IMR-90 (cell line): ENCODE results near the gene ATRNL1. TPM values are rescaled to one million over a fixed set of nuclear protein-coding genes. Genes with fewer than 3 reads are reported as not detected.

Source experiments
- ATAC-seq: fragments of 200-7000 bp; cut with Tn5 transposase; 2 replicates; pipeline ENCODE4 v1.9.1; 2020; ENCODE audit warnings: low read depth, mild to moderate bottlenecking, moderate library complexity
- BruUV-seq: library from RNA; stranded (reverse); fragments of 400-500 nt; replicated peaks from 2 replicates; lab custom pipeline; 2021; lab: Mats Ljungman, UMichigan
- CTCF ChIA-PET: fragments of 300-600 bp; formaldehyde crosslinking; extraction: SDS; loops from one replicate; lab custom pipeline; 2021; ENCODE audit warnings: antibody characterized with exemption; lab: Yijun Ruan, JAX
- POLR2A ChIA-PET: fragments of 300-600 bp; sonication (Branson Sonifier 250); formaldehyde crosslinking; loops from one replicate; lab custom pipeline; 2022; ENCODE audit warnings: antibody characterized with exemption; ENCODE audit not compliant: unreplicated experiment; lab: Charles Lee
- DNase-seq: peaks from one replicate; pipeline ENCODE4 v3.0.0; 2013
- H2AFZ ChIP-seq: replicated peaks from 2 replicates; pipeline ENCODE3; 2013; ENCODE audit warnings: low read length, mild to moderate bottlenecking; ENCODE audit not compliant: poor library complexity
- H2AK5ac ChIP-seq: 2 replicates; pipeline ENCODE4 v1.6.1; 2013; ENCODE audit warnings: low read depth, low read length, inconsistent platforms
- H2AK9ac ChIP-seq: replicated peaks from 2 replicates; pipeline ENCODE3; 2013; ENCODE audit warnings: mild to moderate bottlenecking, low read depth, low read length, moderate library complexity; ENCODE audit not compliant: poor library complexity
- H2BK120ac ChIP-seq: 2 replicates; pipeline ENCODE4 v1.6.1; 2013; ENCODE audit warnings: low read depth, low read length, inconsistent platforms
- H2BK15ac ChIP-seq: 3 replicates; pipeline ENCODE4 v1.6.1; 2013; ENCODE audit warnings: low read depth, low read length, inconsistent platforms
- H2BK20ac ChIP-seq: 2 replicates; pipeline ENCODE4 v1.6.1; 2013; ENCODE audit warnings: low read depth, mild to moderate bottlenecking, inconsistent platforms, low read length, moderate library complexity
- H2BK5ac ChIP-seq: 2 replicates; pipeline ENCODE4 v1.6.1; 2013; ENCODE audit warnings: mild to moderate bottlenecking, low read depth, low read length, inconsistent platforms; ENCODE audit not compliant: poor library complexity, severe bottlenecking
- H3K14ac ChIP-seq: replicated peaks from 2 replicates; pipeline ENCODE4 v1.6.1; 2013; ENCODE audit warnings: low read depth, low read length, inconsistent platforms
- H3K18ac ChIP-seq: 2 replicates; pipeline ENCODE4 v1.6.1; 2013; ENCODE audit warnings: low read depth, low read length, control low read depth
- H3K23ac ChIP-seq: 2 replicates; pipeline ENCODE4 v1.6.1; 2013; ENCODE audit warnings: low read depth, low read length, inconsistent platforms
- H3K27ac ChIP-seq: 2 replicates; pipeline ENCODE4 v1.5.1; 2013; ENCODE audit warnings: mild to moderate bottlenecking, control low read depth, low read length; ENCODE audit not compliant: insufficient read depth
- H3K27me3 ChIP-seq: 2 replicates; pipeline ENCODE4 v1.6.1; 2013; ENCODE audit warnings: low read length; ENCODE audit not compliant: control insufficient read depth, insufficient read depth
- H3K36me3 ChIP-seq: 2 replicates; pipeline ENCODE4 v1.6.1; 2013; ENCODE audit warnings: low read length, mixed read lengths; ENCODE audit not compliant: control insufficient read depth, insufficient read depth
- H3K4ac ChIP-seq: 2 replicates; pipeline ENCODE4 v1.6.1; 2013; ENCODE audit warnings: low read depth, low read length, inconsistent platforms
- H3K4me1 ChIP-seq: 2 replicates; pipeline ENCODE4 v1.6.1; 2013; ENCODE audit warnings: low read length, mixed read lengths; ENCODE audit not compliant: control insufficient read depth, insufficient read depth
- H3K4me2 ChIP-seq: 2 replicates; pipeline ENCODE4 v1.6.1; 2013; ENCODE audit warnings: low read depth, mild to moderate bottlenecking, control low read depth, low read length, moderate library complexity
- H3K4me3 ChIP-seq: 2 replicates; pipeline ENCODE4 v1.5.1; 2013; ENCODE audit warnings: low read depth, mild to moderate bottlenecking, control low read depth, low read length, moderate library complexity; ENCODE audit not compliant: insufficient read depth
- H3K56ac ChIP-seq: 2 replicates; pipeline ENCODE4 v1.6.1; 2013; ENCODE audit warnings: low read length, inconsistent platforms; ENCODE audit not compliant: insufficient read depth; ENCODE audit errors: extremely low read depth
- H3K79me1 ChIP-seq, 2 experiments: 2 replicates each; pipeline ENCODE4 v1.6.1; 2013; ENCODE audit warnings: low read length in 2 of 2, inconsistent platforms in 1 of 2, low read depth in 1 of 2
- H3K9ac ChIP-seq: 2 replicates; pipeline ENCODE4 v1.6.1; 2013; ENCODE audit warnings: low read depth, low read length, control low read depth
- H3K9me1 ChIP-seq: 2 replicates; pipeline ENCODE4 v1.6.1; 2013; ENCODE audit warnings: low read length, inconsistent platforms; ENCODE audit not compliant: insufficient read depth
- H3K9me3 ChIP-seq: 2 replicates; pipeline ENCODE4 v1.6.1; 2013; ENCODE audit warnings: low read length; ENCODE audit not compliant: control insufficient read depth, insufficient read depth
- H4K20me1 ChIP-seq: 2 replicates; pipeline ENCODE4 v1.6.1; 2013; ENCODE audit warnings: low read length, inconsistent platforms; ENCODE audit not compliant: insufficient read depth
- H4K5ac ChIP-seq: 2 replicates; pipeline ENCODE4 v1.6.1; 2013; ENCODE audit warnings: mild to moderate bottlenecking, low read depth, low read length, control low read depth
- H4K8ac ChIP-seq, 2 experiments: 2 replicates each; pipeline ENCODE4 v1.6.1; 2013; ENCODE audit warnings: low read depth in 2 of 2, low read length in 2 of 2, control low read depth in 1 of 2, inconsistent platforms in 1 of 2
- H4K91ac ChIP-seq: 2 replicates; pipeline ENCODE4 v1.6.1; 2013; ENCODE audit warnings: low read depth, low read length, inconsistent platforms; ENCODE audit not compliant: insufficient read depth
- CEBPB ChIP-seq: IDR thresholded peaks from 2 replicates; pipeline ENCODE4 v1.6.1; 2012; ENCODE audit warnings: low read depth, low read length, improper control_type of control experiment
- CHD1 ChIP-seq: IDR thresholded peaks from 2 replicates; pipeline ENCODE4 v1.6.1; 2012; ENCODE audit warnings: low read depth, low read length, improper control_type of control experiment
- MAFK ChIP-seq: IDR thresholded peaks from 2 replicates; pipeline ENCODE4 v1.6.1; 2012; ENCODE audit warnings: low read depth, low read length, improper control_type of control experiment
- MAZ ChIP-seq: IDR thresholded peaks from 2 replicates; pipeline ENCODE4 v1.6.1; 2012; ENCODE audit warnings: low read depth, mild to moderate bottlenecking, low read length, improper control_type of control experiment, moderate library complexity, borderline replicate concordance
- NFE2L2 ChIP-seq: fragments of 150-350 bp; IDR thresholded peaks from 2 replicates; pipeline ENCODE4 v1.6.1; 2016; ENCODE audit warnings: low read depth, mild to moderate bottlenecking, low read length
- WGBS, 2 experiments: methylation state at CpG; one replicate each; pipeline versions ENCODE4 v1.1.5 to v1.1.7; 2013; ENCODE audit warnings: missing lambda C conversion rate in 2 of 2; ENCODE audit not compliant: insufficient read length in 1 of 2; ENCODE audit errors: extremely low coverage in 2 of 2; 5-methylcytosine and 5-hydroxymethylcytosine counted together
- dilution Hi-C: fragments of 300-500 bp; cut with HindIII; formaldehyde crosslinking; loops from one replicate; pipeline ENCODE4 v1.14.3; 2018; ENCODE audit warnings: low sequenced_read_pairs; ENCODE audit not compliant: unreplicated experiment
- in situ Hi-C: fragments of 300-500 bp; cut with MboI; formaldehyde crosslinking; loops from 3 replicates; pipeline ENCODE4 v1.14.3; 2019; ENCODE audit warnings: low sequenced_read_pairs, inconsistent platforms, mixed read lengths
- intact Hi-C: fragments of 100-400 bp; cut with micrococcal nuclease; formaldehyde crosslinking; loops from 2 replicates; pipeline ENCODE4 v1.10.0; 2022
- polyA plus RNA-seq, 3 experiments: library from polyadenylated mRNA; depleted of rRNA; stranded (reverse); fragments of >200 nt; gene quantifications; 2 replicates each; pipeline ENCODE4 v1.2.3, GENCODE V29; 2012; ENCODE audit warnings: low replicate concordance in 1 of 3
- total RNA-seq: library from RNA; depleted of rRNA; stranded (reverse); fragments of >200 nt; gene quantifications from 2 replicates; pipeline ENCODE4 v1.2.3, GENCODE V29; 2012

The ATRNL1 gene
- total and polyA plus RNA-seq, 2 of the 4 experiments (the other 2 are of a cell fraction): 0.18 to 0.19 TPM

GRCh38 chr10:115976342-115976741 lies 883.2 kb downstream of the ATRNL1 start:
- in situ Hi-C loops (no loop called here), intact Hi-C loops (no loop called here), dilution Hi-C loops (no loop called here)
- H2BK15ac ChIP-seq: no peak overlapping the region
- POLR2A ChIA-PET: no interaction called here
- peaks cover 2% of the 10 kb centered on the region; the same call in 1 of the 2 replicates for H3K4me1 ChIP-seq
- H3K18ac ChIP-seq: no peak overlapping the region
- no peak overlapping the region for H2BK20ac ChIP-seq
- no peak overlapping the region for H3K14ac ChIP-seq
- TF ChIP-seq NFE2L2 (no peak), MAFK (no peak), CHD1 (no peak), CEBPB (no peak), MAZ (no peak)
- no peak overlapping the region for H3K4me3 ChIP-seq
- H3K9me1 ChIP-seq: no peaks in the 10 kb centered on the region
- H3K9me3 ChIP-seq: no peaks in the 10 kb centered on the region
- no peak overlapping the region for H4K91ac ChIP-seq
- H2AK9ac ChIP-seq: no peak overlapping the region
- H3K36me3 ChIP-seq: no peaks in the 10 kb centered on the region
- H2BK5ac ChIP-seq: no peak overlapping the region
- no peak overlapping the region for H2BK120ac ChIP-seq
- no peak for ATAC-seq
- H3K4me2 ChIP-seq: no peak overlapping the region
- H4K5ac ChIP-seq: no peak overlapping the region
- H3K27ac ChIP-seq: no peak overlapping the region
- no peak overlapping the region for H3K9ac ChIP-seq
- no peak for DNase-seq
- H2AK5ac ChIP-seq: no peak overlapping the region
- H4K8ac ChIP-seq: no peak overlapping the region
- no peaks in the 10 kb centered on the region for H3K79me1 ChIP-seq
- no peak overlapping the region for H3K56ac ChIP-seq
- H3K23ac ChIP-seq: no peak overlapping the region
- no peak overlapping the region for H2AFZ ChIP-seq
- no peak overlapping the region for H3K4ac ChIP-seq
- peaks cover 7% of the 10 kb centered on the region for H3K27me3 ChIP-seq
- WGBS, 2 experiments: 100% methylated on average over 1 of the region's 5 CpGs; no CpG with 5 or more reads in 1 of the 2 experiments
- CTCF ChIA-PET: no interaction called here
- BruUV-seq: no TSS peak
- no peaks in the 10 kb centered on the region for H4K20me1 ChIP-seq
